Measurements from ENCODE around the gene FGD4.

FGD4 gene

DNA sequence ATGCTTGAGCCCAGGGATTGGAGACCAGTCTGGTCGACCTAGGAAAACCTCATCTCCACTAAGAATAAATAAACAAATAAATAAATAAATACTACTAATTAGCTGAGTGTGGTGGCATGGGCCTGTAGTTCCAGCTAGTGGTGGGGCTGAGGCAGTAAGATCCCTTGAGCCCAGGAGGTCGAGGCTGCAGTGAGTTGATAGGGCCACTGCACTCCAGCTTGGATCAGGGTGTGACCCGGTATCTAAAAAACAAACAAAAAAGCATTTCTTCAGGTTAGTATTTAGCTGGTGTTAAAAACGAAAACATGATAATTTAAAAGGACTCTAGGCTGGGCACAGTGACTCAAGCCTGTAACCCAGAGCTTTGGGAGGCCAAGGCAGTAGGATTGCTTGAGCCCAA, 1.2 kb upstream of the FGD4 start:
- Histone ChIP-seq H2AK5ac (ENCODE audit: low read length, severe bottlenecking) (no peak overlapping the region), H3K4me3 (ENCODE audit: insufficient read depth in 1 of 2, low read depth in 1 of 2, low read length in 2 of 2) (no peak overlapping the region), H2BK15ac (ENCODE audit: low read depth, poor library complexity, severe bottlenecking) (no peak overlapping the region), H3K36me3 (ENCODE audit: control insufficient read depth in 1 of 2, insufficient read depth in 2 of 2, low read depth in 1 of 2, low read length in 2 of 2) (peaks cover 0 to 3% of the 10 kb centered on the region in 2 experiments), H3K9me3 (ENCODE audit: control insufficient read depth, low read length) (no peaks in the 10 kb centered on the region), H3K14ac (ENCODE audit: low read length in 2 of 2) (peak overlapping the region in 1 of 2 experiments; percentile 22), H2BK5ac (ENCODE audit: low read depth, low read length, poor library complexity, severe bottlenecking) (no peak overlapping the region), H3K27ac (ENCODE audit: low read length, poor library complexity, severe bottlenecking) (no peak overlapping the region), H2BK120ac (ENCODE audit: low read depth, low read length) (no peak overlapping the region), H3K9ac (ENCODE audit: low read length) (no peak overlapping the region), H3K18ac (ENCODE audit: low read depth in 1 of 2, low read length in 2 of 2) (no peak overlapping the region), H2AFZ (ENCODE audit: low read depth, low read length) (no peak overlapping the region), H4K8ac (ENCODE audit: low read length) (no peak overlapping the region), H3K79me1 (replicated peaks; ENCODE audit: low read length, poor library complexity, severe bottlenecking) (peaks cover 7% of the 10 kb centered on the region), H3K27me3 (ENCODE audit: control insufficient read depth in 1 of 2, insufficient read depth in 1 of 2, low read length in 2 of 2) (peaks cover 0 to 39% of the 10 kb centered on the region in 2 experiments), H3K4ac (ENCODE audit: low read depth in 1 of 2, low read length in 2 of 2) (no peak overlapping the region), H3K23ac (ENCODE audit: low read length in 2 of 2) (no peak overlapping the region), H4K91ac (ENCODE audit: low read length) (no peak overlapping the region), H3K4me2 (ENCODE audit: low read length, poor library complexity, severe bottlenecking) (no peak overlapping the region), H2BK12ac (ENCODE audit: low read length in 2 of 2) (no peak overlapping the region), H3K4me1 (ENCODE audit: control insufficient read depth, insufficient read depth, low read depth, low read length) (peaks cover 4% of the 10 kb centered on the region)
- no peak for DNase-seq
- WGBS = 94% methylated on average over 3 of the region's 4 CpGs

DNA sequence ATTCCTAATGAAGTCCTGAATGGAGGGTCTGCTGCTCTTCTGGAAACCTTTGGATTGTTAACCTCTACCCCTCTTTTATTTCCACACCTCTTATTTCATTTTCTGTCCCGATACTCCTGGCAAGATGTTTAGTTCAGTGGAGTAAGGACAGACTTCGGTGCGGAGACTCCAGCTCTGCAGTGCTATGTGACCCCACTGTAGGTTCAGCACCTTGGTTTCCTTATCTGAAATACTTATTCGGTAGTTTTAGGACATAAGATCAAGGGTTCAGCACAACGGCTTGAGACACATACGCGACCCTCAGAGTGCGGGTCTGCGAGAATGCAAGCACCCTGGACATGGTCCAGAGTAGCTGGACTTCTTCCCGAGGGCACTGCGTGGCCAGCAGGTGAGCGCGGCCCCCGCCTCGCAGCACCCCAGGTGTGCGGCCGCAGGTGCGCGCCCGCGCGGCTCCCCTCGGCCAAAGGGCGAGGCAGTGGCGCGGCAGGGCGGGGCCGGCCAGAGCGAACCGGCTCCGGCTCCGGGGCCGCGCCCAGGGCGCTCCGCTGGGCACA, 465 bp upstream of the FGD4 start:
- 6% methylated on average over 24 of the region's 36 CpGs for WGBS
- Histone ChIP-seq H3K27ac (ENCODE audit: low read length, poor library complexity, severe bottlenecking) (no peak overlapping the region), H2BK12ac (ENCODE audit: low read length in 2 of 2) (peak overlapping the region in 1 of 2 experiments; percentile 67), H3K27me3 (ENCODE audit: control insufficient read depth in 1 of 2, insufficient read depth in 1 of 2, low read length in 2 of 2) (peaks cover 0 to 41% of the 10 kb centered on the region in 2 experiments), H3K36me3 (ENCODE audit: control insufficient read depth in 1 of 2, insufficient read depth in 2 of 2, low read depth in 1 of 2, low read length in 2 of 2) (peaks cover 0 to 3% of the 10 kb centered on the region in 2 experiments), H3K9me3 (ENCODE audit: control insufficient read depth, low read length) (no peaks in the 10 kb centered on the region), H2BK120ac (ENCODE audit: low read depth, low read length) (no peak overlapping the region), H2BK5ac (ENCODE audit: low read depth, low read length, poor library complexity, severe bottlenecking) (no peak overlapping the region), H2BK15ac (ENCODE audit: low read depth, poor library complexity, severe bottlenecking) (no peak overlapping the region), H3K14ac (ENCODE audit: low read length in 2 of 2) (no peak overlapping the region), H3K9ac (ENCODE audit: low read length) (peak overlapping the region; percentile 32), H3K79me1 (replicated peaks; ENCODE audit: low read length, poor library complexity, severe bottlenecking) (peaks cover 10% of the 10 kb centered on the region), H4K91ac (ENCODE audit: low read length) (no peak overlapping the region), H4K8ac (ENCODE audit: low read length) (no peak overlapping the region), H2AK5ac (ENCODE audit: low read length, severe bottlenecking) (no peak overlapping the region), H2AFZ (ENCODE audit: low read depth, low read length) (peak overlapping the region; percentile 80), H3K4me2 (ENCODE audit: low read length, poor library complexity, severe bottlenecking) (peak overlapping the region; percentile 98), H3K23ac (ENCODE audit: low read length in 2 of 2) (peak overlapping the region in 1 of 2 experiments; percentile 91), H3K18ac (ENCODE audit: low read depth in 1 of 2, low read length in 2 of 2) (peak overlapping the region in 1 of 2 experiments; percentile 60), H3K4me3 (ENCODE audit: insufficient read depth in 1 of 2, low read depth in 1 of 2, low read length in 2 of 2) (peak overlapping the region; percentile 79 to 86), H3K4ac (ENCODE audit: low read depth in 1 of 2, low read length in 2 of 2) (peak overlapping the region in 1 of 2 experiments; percentile 21), H3K4me1 (ENCODE audit: control insufficient read depth, insufficient read depth, low read depth, low read length) (peaks cover 4% of the 10 kb centered on the region)
- DNase-seq = no peak

DNA sequence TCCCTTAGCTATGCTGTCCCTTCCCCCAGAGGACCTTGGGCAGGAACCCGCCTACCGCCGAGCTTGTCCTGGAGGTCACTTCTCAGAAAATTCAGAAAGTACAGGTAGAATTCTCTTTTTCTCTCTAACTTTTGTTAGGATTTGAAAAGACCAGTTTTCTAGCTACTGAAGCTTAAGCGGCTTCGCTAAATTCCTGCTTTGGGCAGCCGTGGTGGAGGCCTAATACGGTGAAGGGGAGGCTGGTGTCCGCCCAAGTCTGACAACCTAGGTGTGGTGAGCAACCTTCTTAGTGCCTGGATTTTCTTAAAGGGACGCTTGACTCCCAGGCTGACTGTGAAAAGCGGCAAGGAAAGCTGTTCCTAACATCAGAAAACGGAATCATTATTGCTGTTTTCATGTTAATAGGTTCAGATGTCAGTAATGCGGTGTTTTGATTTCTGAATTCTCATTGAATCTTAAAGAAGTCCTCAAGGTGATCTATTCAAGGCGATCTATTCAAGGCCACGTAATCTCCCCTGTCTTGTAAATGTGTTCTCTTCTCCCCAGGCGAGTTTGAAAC, 835 bp downstream of the FGD4 start:
- Histone ChIP-seq H3K9ac (ENCODE audit: low read length) (no peak overlapping the region), H2AFZ (ENCODE audit: low read depth, low read length) (peak overlapping the region; percentile 54), H3K27me3 (ENCODE audit: control insufficient read depth in 1 of 2, insufficient read depth in 1 of 2, low read length in 2 of 2) (peaks cover 0 to 41% of the 10 kb centered on the region in 2 experiments), H4K8ac (ENCODE audit: low read length) (no peak overlapping the region), H3K23ac (ENCODE audit: low read length in 2 of 2) (no peak overlapping the region), H4K91ac (ENCODE audit: low read length) (no peak overlapping the region), H3K27ac (ENCODE audit: low read length, poor library complexity, severe bottlenecking) (no peak overlapping the region), H3K4me1 (ENCODE audit: control insufficient read depth, insufficient read depth, low read depth, low read length) (peaks cover 4% of the 10 kb centered on the region), H2BK12ac (ENCODE audit: low read length in 2 of 2) (no peak overlapping the region), H3K18ac (ENCODE audit: low read depth in 1 of 2, low read length in 2 of 2) (peak overlapping the region in 1 of 2 experiments; percentile 37), H3K79me1 (replicated peaks; ENCODE audit: low read length, poor library complexity, severe bottlenecking) (peaks cover 12% of the 10 kb centered on the region), H3K9me3 (ENCODE audit: control insufficient read depth, low read length) (no peaks in the 10 kb centered on the region), H3K36me3 (ENCODE audit: control insufficient read depth in 1 of 2, insufficient read depth in 2 of 2, low read depth in 1 of 2, low read length in 2 of 2) (peaks cover 0 to 3% of the 10 kb centered on the region in 2 experiments), H2BK15ac (ENCODE audit: low read depth, poor library complexity, severe bottlenecking) (no peak overlapping the region), H2BK5ac (ENCODE audit: low read depth, low read length, poor library complexity, severe bottlenecking) (peak overlapping the region; percentile 3), H2AK5ac (ENCODE audit: low read length, severe bottlenecking) (no peak overlapping the region), H3K14ac (ENCODE audit: low read length in 2 of 2) (no peak overlapping the region), H2BK120ac (ENCODE audit: low read depth, low read length) (no peak overlapping the region), H3K4me2 (ENCODE audit: low read length, poor library complexity, severe bottlenecking) (peak overlapping the region; percentile 98), H3K4me3 (ENCODE audit: insufficient read depth in 1 of 2, low read depth in 1 of 2, low read length in 2 of 2) (peak overlapping the region; percentile 79 to 86), H3K4ac (ENCODE audit: low read depth in 1 of 2, low read length in 2 of 2) (no peak overlapping the region)
- DNase-seq = peak; percentile 17
- WGBS = 12% methylated on average over 12 of the region's 15 CpGs

DNA sequence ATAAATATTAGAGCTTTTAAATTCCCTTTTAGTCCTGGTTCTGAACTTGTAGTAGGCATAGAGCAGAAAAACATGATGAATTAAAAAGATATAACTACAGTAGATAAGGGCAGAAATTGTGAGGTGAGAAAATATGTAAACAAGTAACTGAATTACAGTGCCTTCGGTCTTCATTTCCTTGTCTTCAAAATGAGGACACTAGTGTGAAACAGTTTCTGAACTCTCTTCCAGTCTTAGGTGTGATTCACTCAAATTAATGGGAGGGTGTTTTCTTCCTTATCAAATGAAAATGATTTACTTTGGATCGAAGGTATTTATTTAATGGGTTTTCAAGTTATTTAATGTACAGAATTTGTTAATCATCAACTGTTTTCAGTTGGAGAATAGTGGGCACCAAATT, 1.5 kb downstream of the FGD4 start:
- Histone ChIP-seq H3K23ac (ENCODE audit: low read length in 2 of 2) (no peak overlapping the region), H3K18ac (ENCODE audit: low read depth in 1 of 2, low read length in 2 of 2) (no peak overlapping the region), H2AK5ac (ENCODE audit: low read length, severe bottlenecking) (no peak overlapping the region), H3K36me3 (ENCODE audit: control insufficient read depth in 1 of 2, insufficient read depth in 2 of 2, low read depth in 1 of 2, low read length in 2 of 2) (peaks cover 0 to 3% of the 10 kb centered on the region in 2 experiments), H3K9ac (ENCODE audit: low read length) (no peak overlapping the region), H3K14ac (ENCODE audit: low read length in 2 of 2) (no peak overlapping the region), H3K27me3 (ENCODE audit: control insufficient read depth in 1 of 2, insufficient read depth in 1 of 2, low read length in 2 of 2) (peaks cover 0 to 41% of the 10 kb centered on the region in 2 experiments), H2AFZ (ENCODE audit: low read depth, low read length) (no peak overlapping the region), H3K4me3 (ENCODE audit: insufficient read depth in 1 of 2, low read depth in 1 of 2, low read length in 2 of 2) (no peak overlapping the region), H3K4me1 (ENCODE audit: control insufficient read depth, insufficient read depth, low read depth, low read length) (peaks cover 4% of the 10 kb centered on the region), H3K27ac (ENCODE audit: low read length, poor library complexity, severe bottlenecking) (no peak overlapping the region), H3K4me2 (ENCODE audit: low read length, poor library complexity, severe bottlenecking) (peak overlapping the region; percentile 98), H2BK12ac (ENCODE audit: low read length in 2 of 2) (no peak overlapping the region), H3K79me1 (replicated peaks; ENCODE audit: low read length, poor library complexity, severe bottlenecking) (peaks cover 12% of the 10 kb centered on the region), H4K8ac (ENCODE audit: low read length) (no peak overlapping the region), H3K4ac (ENCODE audit: low read depth in 1 of 2, low read length in 2 of 2) (no peak overlapping the region), H2BK15ac (ENCODE audit: low read depth, poor library complexity, severe bottlenecking) (no peak overlapping the region), H3K9me3 (ENCODE audit: control insufficient read depth, low read length) (no peaks in the 10 kb centered on the region), H4K91ac (ENCODE audit: low read length) (no peak overlapping the region), H2BK120ac (ENCODE audit: low read depth, low read length) (no peak overlapping the region), H2BK5ac (ENCODE audit: low read depth, low read length, poor library complexity, severe bottlenecking) (no peak overlapping the region)
- 71% methylated on average over 1 of the region's 2 CpGs for WGBS
- no peak for DNase-seq
